Aorta (tissue), 5 donors: Measurements from ENCODE around the gene FSIP2. TPM values are rescaled to one million over a fixed set of nuclear protein-coding genes. Genes with fewer than 3 reads are reported as not detected.

ENCODE experiments used
- ATAC-seq: fragments of 200-7000 bp; cut with Tn5 transposase; one replicate; pipeline ENCODE4 v1.9.1; 2022; ENCODE audit warnings: moderate library complexity; ENCODE audit not compliant: low FRiP score
- DNase-seq, 2 donors: peaks; one replicate each; pipeline ENCODE4 v3.0.0-alpha.2; 2020
- H3K27ac ChIP-seq, 2 donors: one replicate each; pipeline ENCODE4 v1.5.1; 2013; ENCODE audit warnings: low read length in 2 of 2, mild to moderate bottlenecking in 2 of 2, moderate library complexity in 2 of 2, control low read depth in 1 of 2, inconsistent platforms in 1 of 2, low read depth in 1 of 2
- H3K27me3 ChIP-seq, 2 donors: one replicate each; pipeline ENCODE4 v1.6.1; 2013; ENCODE audit warnings: control low read depth in 1 of 2, low read length in 1 of 2, mild to moderate bottlenecking in 1 of 2, moderate library complexity in 1 of 2; ENCODE audit not compliant: insufficient read depth in 2 of 2, control insufficient read depth in 1 of 2
- H3K36me3 ChIP-seq, 2 donors: one replicate each; pipeline ENCODE4 v1.6.1; 2013; ENCODE audit warnings: control low read depth in 1 of 2, low read length in 1 of 2, mild to moderate bottlenecking in 1 of 2; ENCODE audit not compliant: insufficient read depth in 2 of 2, control insufficient read depth in 1 of 2
- H3K4me1 ChIP-seq, 2 donors: one replicate each; pipeline ENCODE4 v1.6.1; 2013; ENCODE audit warnings: low read length in 2 of 2, control low read depth in 1 of 2, mild to moderate bottlenecking in 1 of 2, moderate library complexity in 1 of 2; ENCODE audit not compliant: insufficient read depth in 2 of 2, control insufficient read depth in 1 of 2
- H3K4me3 ChIP-seq, 2 donors: one replicate each; pipeline ENCODE4 v1.5.1; 2013; ENCODE audit warnings: low read length in 2 of 2, control low read depth in 1 of 2, mild to moderate bottlenecking in 1 of 2
- H3K9me3 ChIP-seq: one replicate; pipeline ENCODE4 v1.6.1; 2013; ENCODE audit warnings: mild to moderate bottlenecking, low read length; ENCODE audit not compliant: control insufficient read depth
- WGBS, 2 donors: extraction: QIAGEN DNeasy Blood & Tissue Kit; methylation state at CpG; one replicate each; pipeline ENCODE4 v1.1.7; 2013; 5-methylcytosine and 5-hydroxymethylcytosine counted together
- intact Hi-C, 2 donors: fragments of 100-400 bp; cut with DNase I; formaldehyde crosslinking; loops; one replicate each; pipeline versions ENCODE4 v1.14.2 to v1.15.0; 2022
- polyA plus RNA-seq, 2 donors: library from polyadenylated mRNA; stranded (reverse); fragments of 200-250 nt; gene quantifications; one replicate each; pipeline ENCODE4 v1.2.3, GENCODE V29; 2013
- total RNA-seq, 2 donors: library from RNA; stranded (reverse); fragmentation: NEBNext Ultra II Directional; extraction: Animal tissue kit (Norgen Biotek cat#: 25700); gene quantifications; one replicate each; pipeline ENCODE4 v1.2.1, GENCODE V29; 2021
- donor health status: healthy with polysubstance abuse.
- donor health status: Bipolar disorder and iron deficiency.
- donor health status: DM: no; HTN: no; CAD: no.
- donor health status: DM: no; HTN: no; CAD: no.
- donor health status: DM: yes; HTN: yes; CAD: no.

FSIP2 gene
- total and polyA plus RNA-seq, 4 donors: 0.94 to 1.3 TPM; not detected in 2

DNA sequence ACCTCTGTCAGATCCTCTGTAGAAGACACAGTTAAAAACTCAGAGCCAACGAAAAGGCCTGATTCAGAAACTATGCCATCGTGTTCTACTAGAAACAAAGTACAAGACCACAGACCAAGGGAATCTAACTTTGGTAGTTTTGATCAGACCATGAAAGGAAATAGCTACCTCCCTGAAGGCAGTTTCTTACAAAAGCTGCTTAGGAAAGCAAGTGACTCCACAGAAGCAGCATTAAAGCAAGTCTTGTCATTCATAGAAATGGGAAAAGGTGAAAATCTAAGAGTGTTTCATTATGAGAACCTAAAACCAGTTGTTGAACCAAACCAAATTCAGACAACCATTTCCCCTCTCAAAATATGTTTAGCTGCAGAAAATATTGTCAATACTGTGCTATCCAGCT lies 58.2 kb downstream of the FSIP2 start:
- Histone ChIP-seq H3K27me3 (no peaks in the 10 kb centered on the region), H3K36me3 (no peaks in the 10 kb centered on the region), H3K4me3 (no peak overlapping the region), H3K9me3 (no peaks in the 10 kb centered on the region), H3K4me1 (no peaks in the 10 kb centered on the region), H3K27ac (no peak overlapping the region)
- intact Hi-C loops: no loop called here
- WGBS, 2 donors: 75 to 76% methylated on average over 2 of the region's 2 CpGs
- ATAC-seq: no peak
- DNase-seq: no peak

DNA sequence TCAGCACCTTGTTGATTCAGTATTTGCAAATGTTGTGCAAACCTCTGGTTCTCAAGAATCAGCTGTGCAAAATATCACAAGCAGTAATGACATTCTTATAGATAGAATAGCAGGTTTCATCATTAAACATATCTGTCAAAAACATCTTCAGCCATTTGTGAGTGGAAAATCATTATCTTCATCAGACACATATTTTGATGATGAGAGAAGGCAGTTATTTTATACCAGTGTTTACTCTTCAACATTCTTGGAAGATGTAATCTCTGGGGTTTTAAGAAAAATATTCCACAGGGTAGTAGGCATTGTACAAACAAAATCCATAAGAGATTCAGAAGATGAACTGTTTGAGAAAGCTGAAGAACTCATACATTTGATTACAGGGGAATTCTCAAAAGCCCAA lies 64.3 kb downstream of the FSIP2 start:
- Histone ChIP-seq H3K4me3 (no peak overlapping the region), H3K27me3 (no peaks in the 10 kb centered on the region), H3K4me1 (no peaks in the 10 kb centered on the region), H3K9me3 (no peaks in the 10 kb centered on the region), H3K36me3 (no peaks in the 10 kb centered on the region), H3K27ac (no peak overlapping the region)
- DNase-seq (no peak), ATAC-seq (no peak)
- intact Hi-C loops: no loop called here

DNA sequence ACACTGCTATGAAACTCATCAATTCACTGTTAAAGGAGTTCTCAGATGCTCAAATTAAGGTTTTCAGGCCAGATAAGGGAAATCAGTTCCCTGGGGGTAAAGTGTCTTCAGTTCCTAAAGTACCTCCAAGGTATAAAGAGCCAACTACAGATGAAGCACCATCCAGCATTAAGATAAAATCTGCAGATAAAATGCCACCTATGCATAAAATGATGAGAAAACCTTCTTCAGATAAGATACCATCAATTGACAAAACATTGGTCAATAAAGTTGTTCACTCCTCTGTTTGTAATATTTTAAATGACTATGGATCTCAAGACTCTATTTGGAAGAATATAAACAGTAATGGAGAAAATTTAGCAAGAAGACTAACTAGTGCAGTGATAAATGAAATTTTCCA lies 68.2 kb downstream of the FSIP2 start:
- intact Hi-C loops: no loop called here
- H3K27me3 ChIP-seq: no peaks in the 10 kb centered on the region
- no peaks in the 10 kb centered on the region for H3K4me1 ChIP-seq
- no peaks in the 10 kb centered on the region for H3K36me3 ChIP-seq
- H3K4me3 ChIP-seq: no peak overlapping the region
- no peak overlapping the region for H3K27ac ChIP-seq
- no peaks in the 10 kb centered on the region for H3K9me3 ChIP-seq
- no peak for ATAC-seq
- DNase-seq: no peak

DNA sequence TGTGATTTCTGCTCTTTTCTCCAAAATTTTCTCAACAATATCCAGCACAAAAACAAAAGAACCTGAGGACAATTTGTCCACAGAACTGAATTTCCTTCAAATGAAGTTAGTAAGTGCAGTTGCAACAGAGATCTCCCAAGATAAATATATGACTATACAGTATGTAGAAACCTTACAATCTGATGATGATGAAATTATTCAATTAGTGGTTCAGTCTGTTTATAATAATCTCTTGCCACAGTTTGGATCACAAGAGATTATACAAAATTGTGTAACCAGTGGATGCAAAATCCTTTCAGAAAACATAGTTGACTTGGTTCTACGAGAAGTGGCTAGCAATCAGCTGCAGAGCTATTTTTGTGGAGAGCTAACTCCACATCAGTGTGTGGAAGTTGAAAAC lies 68.7 kb downstream of the FSIP2 start:
- intact Hi-C loops: no loop called here

DNA sequence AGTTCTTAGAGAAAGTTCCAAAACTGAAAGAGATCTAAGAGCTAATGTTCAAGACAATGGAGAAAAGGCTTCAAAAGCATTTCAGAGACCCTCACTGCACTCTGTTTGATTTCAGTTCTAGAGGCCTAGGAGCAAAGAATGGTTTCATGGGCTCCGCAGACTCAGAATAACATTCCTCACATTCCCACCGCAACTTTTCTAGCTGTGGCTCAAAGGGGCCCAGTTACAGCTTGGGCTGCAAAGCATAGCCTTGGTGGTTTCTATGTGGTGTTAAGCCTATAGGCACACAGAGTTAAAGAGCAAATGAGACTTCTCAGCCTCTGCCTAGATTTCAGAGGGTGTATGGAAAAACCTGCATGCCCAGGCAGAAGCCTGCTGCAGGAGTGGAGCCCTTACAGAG lies 73.0 kb downstream of the FSIP2 start:
- H3K27me3 ChIP-seq: no peaks in the 10 kb centered on the region
- no peak overlapping the region for H3K4me3 ChIP-seq
- peaks cover 1% of the 10 kb centered on the region for H3K9me3 ChIP-seq
- H3K36me3 ChIP-seq: peaks cover 0 to 1% of the 10 kb centered on the region in 2 donors
- intact Hi-C loops: no loop called here
- 40 to 51% methylated on average over 2 of the region's 2 CpGs for WGBS, 2 donors
- no peak for DNase-seq
- ATAC-seq: no peak
- H3K4me1 ChIP-seq: no peaks in the 10 kb centered on the region
- H3K27ac ChIP-seq: no peak overlapping the region

More for the DNA sequence above, 68.7 kb downstream of the FSIP2 start:
- H3K27ac ChIP-seq: no peak overlapping the region
- no peaks in the 10 kb centered on the region for H3K27me3 ChIP-seq
- H3K36me3 ChIP-seq: peaks cover 0 to 1% of the 10 kb centered on the region in 2 donors
- no peak for DNase-seq
- no peak overlapping the region for H3K4me3 ChIP-seq
- WGBS, 2 donors: 66 to 70% methylated on average over 1 of the region's 1 CpG
- no peaks in the 10 kb centered on the region for H3K4me1 ChIP-seq
- peaks cover 1% of the 10 kb centered on the region for H3K9me3 ChIP-seq
- ATAC-seq: no peak

DNA sequence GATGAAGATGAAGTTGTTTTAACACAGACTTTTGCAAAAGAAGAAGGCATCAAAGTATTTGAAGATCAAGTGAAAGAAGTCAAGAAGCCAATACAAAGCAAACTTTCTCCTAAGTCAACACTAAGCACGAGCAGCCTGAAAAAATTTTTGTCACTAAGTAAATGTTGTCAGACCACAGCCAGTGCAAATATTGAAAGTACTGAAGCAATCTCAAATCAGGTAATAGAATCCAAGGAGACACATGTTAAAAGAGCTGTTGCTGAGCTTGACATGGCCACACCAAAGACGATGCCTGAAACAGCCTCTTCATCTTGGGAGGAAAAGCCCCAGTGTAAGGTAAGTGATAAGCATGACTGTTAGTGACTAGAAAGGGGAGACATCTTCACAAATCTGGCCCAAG lies 75.1 kb downstream of the FSIP2 start:
- Histone ChIP-seq H3K4me1 (no peaks in the 10 kb centered on the region), H3K4me3 (no peak overlapping the region), H3K36me3 (peaks cover 0 to 1% of the 10 kb centered on the region in 2 donors), H3K27ac (no peak overlapping the region), H3K9me3 (peaks cover 1% of the 10 kb centered on the region), H3K27me3 (no peaks in the 10 kb centered on the region)
- DNase-seq (no peak), ATAC-seq (no peak)
- WGBS, 2 donors: 51 to 55% methylated on average over 2 of the region's 2 CpGs
- intact Hi-C loops: no loop called here

DNA sequence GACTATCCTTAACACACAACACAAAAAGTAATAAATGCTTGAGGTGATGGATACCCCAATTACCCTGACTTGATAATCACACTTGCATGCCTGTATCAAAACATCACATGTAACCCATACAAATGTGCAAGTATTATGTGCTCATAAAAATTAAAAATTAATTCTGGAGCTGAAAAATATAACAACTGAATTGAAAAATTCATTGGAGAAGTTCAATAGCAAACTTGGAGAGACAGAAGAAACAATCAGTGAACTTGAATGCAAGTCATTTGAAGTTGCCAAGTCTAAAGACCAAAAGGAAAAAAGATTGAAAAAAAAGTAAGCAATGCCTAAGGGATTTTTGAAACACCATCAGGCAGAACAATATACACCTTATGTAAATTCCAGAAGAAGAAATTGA lies 79.4 kb downstream of the FSIP2 start:
- no peaks in the 10 kb centered on the region for H3K4me1 ChIP-seq
- H3K36me3 ChIP-seq: no peaks in the 10 kb centered on the region
- no peak for DNase-seq
- intact Hi-C loops: no loop called here
- no peak overlapping the region for H3K4me3 ChIP-seq
- H3K9me3 ChIP-seq: no peaks in the 10 kb centered on the region
- no peak for ATAC-seq
- H3K27me3 ChIP-seq: no peaks in the 10 kb centered on the region
- H3K27ac ChIP-seq: no peak overlapping the region

DNA sequence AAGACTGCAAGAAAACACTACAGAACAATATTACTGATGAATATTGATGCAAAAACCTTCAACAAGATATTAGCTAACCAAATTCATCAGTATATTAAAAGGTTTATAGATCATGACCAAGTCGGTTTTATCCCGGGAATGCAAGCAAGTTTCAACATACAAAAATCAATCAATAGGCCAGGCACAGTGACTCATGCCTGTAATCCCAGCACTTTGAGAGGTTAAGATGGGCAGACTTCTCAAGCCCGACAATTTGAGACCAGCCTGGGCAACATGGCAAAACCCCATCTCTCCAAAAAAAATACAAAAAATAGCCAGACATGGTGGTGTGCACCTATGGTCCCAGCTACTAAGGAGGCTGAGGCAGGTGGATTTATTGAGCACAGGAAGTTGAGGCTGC lies 82.9 kb downstream of the FSIP2 start:
- H3K4me3 ChIP-seq: no peak overlapping the region
- H3K27ac ChIP-seq: no peak overlapping the region
- intact Hi-C loops: no loop called here
- DNase-seq (no peak), ATAC-seq (no peak)
- H3K27me3 ChIP-seq: no peaks in the 10 kb centered on the region
- 92 to 94% methylated on average over 3 of the region's 3 CpGs for WGBS, 2 donors
- H3K4me1 ChIP-seq: no peaks in the 10 kb centered on the region
- H3K36me3 ChIP-seq: no peaks in the 10 kb centered on the region
- H3K9me3 ChIP-seq: no peaks in the 10 kb centered on the region

DNA sequence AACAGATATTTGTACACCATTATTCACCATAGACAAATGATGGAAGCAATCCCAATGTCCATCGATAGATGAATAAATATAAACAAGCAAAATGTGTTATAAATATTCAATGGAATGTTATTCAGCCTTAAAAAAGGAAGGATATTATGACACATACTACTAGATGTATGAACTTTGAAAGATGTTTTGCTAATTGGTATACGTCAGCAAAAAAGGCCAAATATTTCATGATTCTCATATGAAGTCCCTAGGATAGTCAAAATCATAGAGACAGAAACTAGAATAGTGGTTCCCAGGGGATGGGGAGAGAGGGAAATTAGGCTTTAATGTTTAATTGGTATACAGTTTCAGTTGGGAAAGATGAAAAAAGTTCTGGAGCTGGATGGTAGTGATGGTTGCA lies 85.2 kb downstream of the FSIP2 start:
- Histone ChIP-seq H3K4me3 (no peak overlapping the region), H3K9me3 (no peaks in the 10 kb centered on the region), H3K27me3 (no peaks in the 10 kb centered on the region), H3K4me1 (no peaks in the 10 kb centered on the region), H3K27ac (no peak overlapping the region), H3K36me3 (no peaks in the 10 kb centered on the region)
- ATAC-seq (no peak), DNase-seq (no peak)
- intact Hi-C loops: no loop called here
- WGBS, 2 donors: 92 to 95% methylated on average over 2 of the region's 2 CpGs

DNA sequence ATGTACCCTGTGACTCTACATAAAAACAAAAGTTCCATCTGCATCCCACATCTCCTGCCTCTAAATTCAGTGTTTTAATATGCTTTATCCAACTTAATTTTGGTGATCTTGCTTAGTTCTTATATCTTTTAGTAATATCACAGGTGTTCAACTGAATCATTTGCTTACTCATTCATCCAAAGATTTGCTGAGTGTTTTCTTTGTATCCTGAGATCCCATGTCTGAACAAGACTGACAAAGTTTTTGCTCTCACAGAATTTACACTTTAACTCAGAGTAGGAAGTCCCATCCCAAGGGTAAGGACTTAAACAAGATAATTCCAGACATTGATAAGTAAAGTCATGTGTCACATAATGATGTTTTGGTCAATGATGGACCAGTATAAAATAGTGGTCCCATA lies 87.0 kb downstream of the FSIP2 start:
- ATAC-seq (no peak), DNase-seq (no peak)
- Histone ChIP-seq H3K9me3 (no peaks in the 10 kb centered on the region), H3K27ac (no peak overlapping the region), H3K4me3 (no peak overlapping the region), H3K27me3 (no peaks in the 10 kb centered on the region), H3K36me3 (no peaks in the 10 kb centered on the region), H3K4me1 (no peaks in the 10 kb centered on the region)
- intact Hi-C loops: no loop called here
